Muscle of back (tissue), 11 donors: Measurements from ENCODE around the gene CCDC87. TPM values are rescaled to one million over a fixed set of nuclear protein-coding genes. Genes with fewer than 3 reads are reported as not detected.

Source experiments
- DNase-seq, 3 donors: peaks; one replicate each; pipeline versions ENCODE4 v3.0.0 to v3.0.0-alpha.2; 2013
- polyA plus RNA-seq, 10 donors: library from polyadenylated mRNA; unstranded; fragments of 120-200 nt; gene quantifications; one replicate each; pipeline ENCODE4 v1.2.1, GENCODE V29; 2013; ENCODE audit not compliant: insufficient read length in 10 of 10

CCDC87 gene
- polyA plus RNA-seq, 10 donors = 0.10 to 0.18 (median 0.13) TPM; not detected in 4

DNA sequence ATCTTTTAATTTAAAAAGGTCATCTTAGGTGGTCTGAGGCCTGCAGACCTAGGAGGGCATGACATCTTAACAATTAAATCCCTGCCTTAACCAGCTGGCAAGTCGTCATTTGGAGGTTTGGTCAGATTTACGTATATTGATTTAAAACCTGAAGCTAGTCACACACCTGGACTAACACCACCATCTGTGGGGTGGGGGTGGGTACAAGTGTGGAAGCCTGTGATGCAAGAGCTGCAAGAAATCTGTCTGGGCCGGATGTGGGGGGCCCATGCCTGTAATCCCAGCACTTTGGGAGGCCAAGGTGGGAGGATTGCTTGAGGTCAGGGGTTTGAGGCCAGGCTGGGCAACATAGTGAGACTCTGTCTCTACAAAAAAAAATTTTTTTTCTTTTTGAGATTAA lies 11.6 kb downstream of the CCDC87 start:
- no peak for DNase-seq

DNA sequence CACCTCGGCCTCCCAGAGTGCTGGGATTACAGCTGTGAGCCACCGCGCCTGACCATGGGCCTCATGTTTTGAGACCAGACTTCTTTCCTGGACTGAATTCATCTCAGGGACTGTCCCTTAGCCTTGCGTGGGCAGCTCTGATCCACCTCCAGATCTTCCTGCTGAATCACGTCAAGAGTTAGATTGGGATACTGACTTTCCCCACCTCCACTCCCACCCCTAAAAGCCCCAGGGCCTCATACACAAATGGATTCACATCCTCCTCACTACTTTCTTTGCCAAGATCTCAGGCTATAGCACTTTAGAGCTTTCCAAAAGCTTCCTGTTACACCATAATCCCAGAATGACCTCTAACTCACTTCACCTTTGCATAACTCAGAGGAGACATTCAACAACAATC lies 12.1 kb downstream of the CCDC87 start:
- peak in 1 of 3 donors; percentile 44 for DNase-seq

DNA sequence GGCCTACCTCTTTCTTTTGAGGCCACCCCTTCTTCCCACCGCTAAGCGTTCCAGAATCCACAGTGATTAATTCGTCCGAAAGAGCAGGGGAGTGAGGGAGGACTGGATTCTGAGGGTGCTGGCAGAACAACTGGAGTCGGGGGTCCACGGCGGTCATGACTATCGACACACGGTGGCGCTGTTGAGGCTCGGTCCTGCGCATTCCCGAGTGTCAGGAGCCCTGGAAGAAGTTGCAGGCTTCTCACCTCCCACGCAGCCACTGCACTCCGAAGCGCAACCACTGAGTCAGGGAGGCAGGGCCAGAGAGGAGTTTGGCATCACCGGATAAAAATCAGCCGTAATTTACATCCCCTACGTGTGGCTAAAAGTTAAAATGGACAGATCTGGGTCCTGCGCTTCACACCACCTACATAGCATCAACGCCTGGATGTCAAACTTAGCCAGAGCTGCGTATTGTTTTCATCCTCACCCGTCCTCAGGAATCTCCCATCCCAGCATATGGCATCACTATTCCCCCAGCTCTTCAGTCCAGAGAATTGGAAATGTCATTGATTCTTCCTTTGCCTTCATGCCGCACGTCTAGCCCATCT lies 13.8 kb downstream of the CCDC87 start:
- peak; percentile 43 to 85 (median 77) for DNase-seq

DNA sequence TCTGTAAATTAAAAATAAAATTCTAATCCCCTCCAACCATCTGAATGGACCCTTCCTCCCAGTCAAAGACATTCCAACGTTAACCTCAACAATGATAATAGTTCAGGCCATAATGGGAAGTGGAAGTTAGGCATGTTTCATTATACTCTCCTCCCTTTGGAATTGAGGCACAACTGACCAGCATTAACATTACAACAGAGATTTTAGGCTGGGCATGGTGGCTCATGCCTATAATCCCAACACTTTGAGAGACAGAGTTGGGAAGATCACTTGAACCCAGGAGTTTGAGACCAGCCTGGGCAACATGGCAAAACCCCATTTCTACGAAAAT lies 22.0 kb downstream of the CCDC87 start:
- no peak for DNase-seq

DNA sequence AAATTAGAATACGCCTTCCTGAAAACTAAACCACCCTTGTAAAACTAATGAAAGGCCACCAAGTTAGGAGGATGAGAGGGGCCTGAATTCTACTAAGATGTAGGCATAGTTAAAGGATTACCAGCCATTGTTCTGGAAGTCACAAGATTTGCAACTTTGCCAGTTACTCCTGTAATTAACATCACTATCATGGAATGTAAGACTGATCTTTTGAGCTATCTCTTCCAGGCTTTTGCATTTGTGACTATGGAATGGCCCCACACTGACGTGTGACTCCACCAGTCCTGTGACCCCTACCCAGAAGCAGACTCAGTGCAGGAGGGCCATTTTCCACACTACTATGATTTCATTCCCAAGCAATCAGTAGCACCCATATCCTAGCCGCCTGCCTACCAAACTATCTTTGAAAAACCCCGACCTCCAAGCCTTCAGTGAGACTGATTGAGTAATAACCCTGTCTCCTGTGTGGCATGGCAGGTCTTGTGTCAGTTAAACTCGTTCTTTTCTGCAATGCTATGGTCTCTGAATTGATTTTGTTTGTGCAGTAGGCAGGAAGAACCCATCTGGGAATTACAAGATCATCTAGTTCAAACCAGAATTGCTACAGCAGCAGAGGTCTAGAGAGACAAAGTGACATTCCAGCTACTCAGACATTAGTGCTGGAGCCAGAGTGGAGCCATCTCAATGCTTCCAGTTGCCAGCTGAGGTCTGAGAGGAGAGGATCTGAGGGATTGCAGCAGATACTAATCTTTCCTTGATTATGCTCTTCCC lies 22.6 kb downstream of the CCDC87 start:
- no peak for DNase-seq

DNA sequence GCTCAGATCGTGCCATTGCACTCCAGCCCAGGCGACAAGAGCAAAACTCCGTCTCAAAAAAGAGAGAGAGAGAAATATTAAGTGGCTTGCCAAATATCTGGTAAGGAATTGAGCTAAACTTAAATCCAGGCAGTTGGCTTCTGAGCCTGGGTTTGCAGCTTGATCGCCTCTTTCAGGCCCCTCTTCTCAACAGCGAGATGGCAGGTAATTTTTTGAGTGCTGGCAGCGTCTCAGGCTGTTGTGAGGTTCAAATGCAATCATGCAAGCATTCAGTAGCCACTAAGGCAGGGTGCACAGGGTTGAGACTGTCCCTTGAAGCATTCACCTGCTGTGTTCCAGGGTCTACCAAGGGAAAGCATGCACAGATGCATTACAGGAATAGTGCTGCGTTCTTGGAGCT lies 23.8 kb downstream of the CCDC87 start:
- no peak for DNase-seq

DNA sequence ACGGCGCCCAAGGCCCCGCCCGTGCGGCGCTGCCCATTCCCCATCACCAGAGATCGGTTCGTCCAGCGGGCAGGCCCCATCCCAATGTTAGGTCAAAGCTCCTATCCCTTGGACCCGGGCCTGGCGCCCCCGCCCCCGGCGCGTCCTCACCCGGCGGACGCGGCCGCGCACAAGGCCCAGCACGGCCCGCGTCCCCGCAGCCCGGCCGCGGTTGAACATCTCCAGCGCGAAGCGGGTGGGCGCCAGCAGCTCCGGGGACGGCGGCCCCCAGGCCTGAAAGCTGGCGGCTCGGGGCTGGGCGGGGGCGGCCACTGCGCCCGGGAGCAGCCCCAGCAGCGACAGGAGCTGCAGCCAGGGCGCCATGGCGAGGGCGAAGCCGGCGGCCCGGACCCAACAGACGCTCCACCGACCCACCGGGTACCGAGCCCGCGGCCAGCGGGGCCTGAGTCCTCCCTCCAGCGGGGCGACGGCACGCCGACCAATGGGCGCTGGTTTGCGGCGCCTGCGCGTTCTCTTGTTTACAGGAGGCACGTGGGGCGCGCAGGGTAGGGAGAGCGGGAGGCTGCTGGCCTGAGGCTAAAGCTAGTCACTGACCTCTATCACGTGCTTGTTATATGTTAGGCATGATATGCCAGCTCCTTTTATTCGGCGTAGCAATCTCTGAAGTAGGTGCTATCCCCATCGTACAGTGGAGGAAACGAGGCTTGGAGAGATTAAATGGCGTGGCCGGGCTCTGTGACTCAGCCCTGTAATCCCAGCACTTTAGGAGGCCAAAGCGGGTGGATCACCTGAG lies 24.5 kb downstream of the CCDC87 start, which contains the start of gene CTSF:
TSS of gene CTSF (minus strand) at position 483 of the 793 bp plus-strand sequence. CDS start at position 363, 120 bp downstream.
- peak; percentile 64 to 90 (median 80) for DNase-seq

DNA sequence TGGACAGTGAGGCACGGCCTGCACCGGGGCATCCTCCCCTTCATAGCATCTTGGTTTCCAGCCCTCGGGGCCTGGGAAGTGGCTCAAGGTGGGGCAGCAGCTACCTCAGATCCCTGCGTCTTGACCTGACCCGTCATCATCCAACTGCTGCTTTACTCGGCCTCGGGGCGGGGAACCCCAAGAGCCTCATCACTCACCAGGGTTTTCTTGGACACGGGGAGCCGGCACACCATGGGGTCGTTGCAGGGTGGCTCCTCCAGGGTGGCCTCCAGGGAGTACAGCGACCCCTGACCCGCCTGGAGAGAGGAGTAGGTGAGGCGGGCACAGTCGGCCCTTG lies 25.1 kb downstream of the CCDC87 start:
- DNase-seq = no peak

DNA sequence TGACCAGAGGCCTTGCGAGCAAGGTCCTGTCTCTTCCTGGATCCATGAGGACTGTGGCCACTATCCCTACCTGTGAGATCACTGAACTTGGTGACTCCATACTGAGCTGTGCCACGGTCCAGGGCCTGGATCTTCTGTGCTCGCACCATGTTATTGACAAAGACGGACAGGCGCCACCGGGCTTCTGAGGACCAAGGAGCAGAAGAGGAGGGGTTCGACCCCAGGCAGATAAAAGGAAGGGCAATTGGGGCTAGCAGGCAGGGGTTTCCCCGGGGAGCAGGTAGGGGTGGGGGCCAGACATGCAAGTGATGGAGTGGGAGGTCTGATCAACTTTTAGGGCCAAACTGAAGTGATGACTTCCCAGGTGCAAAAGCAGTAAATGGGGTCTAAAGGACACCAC lies 26.6 kb downstream of the CCDC87 start:
- no peak for DNase-seq

DNA sequence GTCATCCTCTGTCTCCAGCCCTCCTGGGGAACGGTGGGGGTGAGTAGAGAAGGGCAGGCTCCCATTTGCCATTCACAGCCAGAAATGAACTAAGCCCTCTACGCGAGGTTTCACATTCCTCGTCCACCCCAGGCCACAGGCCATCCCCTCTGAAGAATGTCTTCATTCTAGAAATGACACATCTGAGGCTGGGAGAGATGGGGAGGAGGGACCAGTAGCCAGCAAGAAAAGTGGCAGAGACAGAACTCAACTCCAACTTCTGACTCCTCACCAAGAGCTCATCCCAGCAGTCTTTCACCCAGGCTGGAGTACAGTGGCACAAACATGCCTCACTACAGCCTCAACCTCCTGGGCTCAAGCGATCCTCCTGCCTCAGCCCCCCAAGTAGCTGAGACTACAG lies 27.9 kb downstream of the CCDC87 start:
- no peak for DNase-seq

DNA sequence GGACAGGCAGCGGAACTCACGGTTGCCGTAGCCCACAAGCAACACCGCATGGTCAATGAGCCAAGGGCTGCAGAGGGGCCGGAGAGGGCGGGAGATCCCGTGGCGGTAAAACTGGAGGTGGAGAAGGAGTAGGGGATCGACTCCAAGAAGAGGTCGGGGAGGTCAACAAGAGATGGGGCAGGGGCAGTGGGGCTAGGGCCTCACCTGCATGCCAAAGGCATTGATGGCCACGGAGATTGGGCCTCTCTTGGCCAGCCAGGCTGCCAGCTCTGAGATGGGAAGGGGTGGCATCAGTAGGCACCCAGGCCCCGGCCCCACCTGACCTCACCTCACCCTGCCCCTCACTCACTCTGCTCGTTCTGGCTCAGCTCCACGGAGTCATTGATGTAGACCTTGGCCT lies 28.3 kb downstream of the CCDC87 start:
- DNase-seq = no peak

DNA sequence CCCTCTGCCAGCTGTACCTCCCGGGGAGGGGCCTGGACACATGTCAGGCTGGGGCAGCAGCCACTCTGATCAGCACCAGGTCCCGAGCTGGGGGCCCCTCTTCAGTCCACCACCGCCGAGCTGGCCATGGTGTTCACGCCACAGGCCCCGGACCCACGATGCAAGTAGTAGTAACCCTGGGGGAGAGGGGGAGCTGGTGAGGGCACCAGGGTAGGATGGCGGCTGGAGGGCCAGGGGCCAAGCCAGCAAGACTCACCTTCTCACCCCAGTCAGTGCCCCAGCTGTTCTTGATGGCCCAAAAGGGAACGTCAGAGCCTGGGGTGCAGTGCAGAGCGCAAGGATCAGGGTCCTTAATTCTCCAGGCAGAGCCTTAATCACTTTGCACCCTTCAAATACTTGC lies 29.0 kb downstream of the CCDC87 start:
- no peak for DNase-seq

DNA sequence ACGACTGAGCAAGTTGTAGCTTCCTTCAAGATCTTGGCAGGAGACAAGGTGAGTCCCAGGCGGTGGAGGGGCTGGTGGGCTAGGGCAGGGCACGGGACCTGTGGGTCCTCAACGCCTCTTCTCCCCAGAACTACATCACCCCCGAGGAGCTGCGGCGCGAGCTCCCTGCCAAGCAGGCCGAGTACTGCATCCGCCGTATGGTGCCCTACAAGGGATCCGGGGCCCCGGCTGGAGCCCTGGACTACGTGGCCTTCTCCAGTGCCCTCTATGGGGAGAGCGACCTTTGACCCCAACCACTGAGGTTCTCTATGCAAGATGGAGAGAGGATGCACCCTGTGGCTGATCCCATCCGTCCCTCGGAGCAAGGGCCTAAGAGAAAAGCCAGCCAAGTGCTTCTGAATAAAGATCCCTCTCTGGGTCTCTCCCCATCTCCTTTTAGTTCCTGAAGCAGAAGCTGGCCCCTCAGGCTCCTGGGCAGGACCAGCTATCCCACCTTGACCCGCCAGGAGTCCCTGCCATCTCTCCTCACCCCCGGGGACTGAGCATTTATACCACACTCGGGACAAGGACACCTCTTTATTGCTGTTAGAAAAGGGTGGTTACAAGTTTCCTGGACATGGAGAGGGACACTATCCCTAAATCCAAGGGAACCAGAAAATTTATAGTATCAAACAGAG lies 29.8 kb downstream of the CCDC87 start:
- DNase-seq = no peak

DNA sequence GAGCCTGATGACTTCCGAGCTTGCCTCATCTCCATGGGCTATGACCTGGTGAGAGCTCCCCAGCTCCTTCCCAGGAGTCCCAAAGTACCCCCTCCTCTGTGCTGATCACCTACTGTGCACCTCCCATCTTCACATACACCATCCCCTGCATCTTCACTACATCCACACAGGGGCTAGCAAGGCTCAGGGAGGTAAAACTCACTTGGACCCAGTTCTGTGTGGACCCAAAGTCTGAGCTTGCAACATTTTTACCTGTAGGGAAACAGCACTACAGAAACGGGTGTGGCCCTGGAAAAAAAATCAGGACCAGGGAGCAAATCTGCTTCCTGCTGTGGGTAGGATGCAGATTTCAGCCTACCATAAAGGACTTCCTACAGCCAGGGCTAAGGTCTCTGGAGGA lies 30.6 kb downstream of the CCDC87 start:
- no peak for DNase-seq

DNA sequence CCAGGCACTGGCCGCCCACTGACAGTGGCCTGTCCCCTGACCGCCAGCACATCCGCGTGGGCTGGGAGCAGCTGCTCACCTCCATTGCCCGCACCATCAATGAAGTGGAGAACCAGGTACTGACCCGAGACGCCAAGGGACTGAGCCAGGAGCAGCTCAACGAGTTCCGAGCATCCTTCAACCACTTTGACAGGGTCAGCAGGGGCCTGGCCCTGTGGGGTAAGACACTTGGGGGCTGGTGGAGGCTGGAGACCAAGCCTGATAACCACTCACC lies 31.0 kb downstream of the CCDC87 start:
- DNase-seq = no peak

DNA sequence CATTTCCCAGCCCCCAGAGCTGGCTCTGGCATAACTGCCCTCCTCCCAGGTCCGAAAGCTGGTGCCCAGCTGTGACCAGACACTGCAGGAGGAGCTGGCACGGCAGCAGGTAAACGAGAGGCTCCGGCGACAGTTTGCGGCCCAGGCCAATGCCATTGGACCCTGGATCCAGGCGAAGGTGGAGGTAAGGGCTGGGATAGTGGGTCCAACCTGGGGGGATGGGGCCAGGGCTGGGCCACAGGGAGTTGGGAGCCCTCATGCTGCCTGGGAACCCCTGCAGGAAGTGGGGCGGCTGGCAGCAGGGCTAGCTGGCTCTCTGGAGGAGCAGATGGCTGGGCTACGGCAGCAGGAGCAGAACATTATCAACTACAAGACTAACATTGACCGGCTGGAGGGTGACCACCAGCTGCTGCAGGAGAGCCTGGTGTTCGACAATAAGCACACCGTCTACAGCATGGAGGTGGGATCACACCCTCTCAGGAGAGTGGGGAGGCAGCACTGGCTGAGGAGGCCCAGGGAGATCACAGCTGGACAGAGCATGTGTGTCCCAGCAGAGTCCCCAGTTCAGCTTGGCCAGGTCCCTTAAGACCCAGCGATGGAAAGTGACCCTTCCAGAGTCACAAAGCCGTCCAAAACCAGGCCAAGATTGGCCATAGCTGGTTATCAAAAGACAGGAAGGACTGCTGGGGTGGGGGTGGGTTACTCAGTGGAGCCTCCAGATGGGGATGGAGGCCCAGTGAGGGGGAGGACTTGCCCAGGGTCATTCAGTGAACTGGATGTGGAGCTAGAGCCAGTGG lies 31.5 kb downstream of the CCDC87 start:
- DNase-seq = no peak

DNA sequence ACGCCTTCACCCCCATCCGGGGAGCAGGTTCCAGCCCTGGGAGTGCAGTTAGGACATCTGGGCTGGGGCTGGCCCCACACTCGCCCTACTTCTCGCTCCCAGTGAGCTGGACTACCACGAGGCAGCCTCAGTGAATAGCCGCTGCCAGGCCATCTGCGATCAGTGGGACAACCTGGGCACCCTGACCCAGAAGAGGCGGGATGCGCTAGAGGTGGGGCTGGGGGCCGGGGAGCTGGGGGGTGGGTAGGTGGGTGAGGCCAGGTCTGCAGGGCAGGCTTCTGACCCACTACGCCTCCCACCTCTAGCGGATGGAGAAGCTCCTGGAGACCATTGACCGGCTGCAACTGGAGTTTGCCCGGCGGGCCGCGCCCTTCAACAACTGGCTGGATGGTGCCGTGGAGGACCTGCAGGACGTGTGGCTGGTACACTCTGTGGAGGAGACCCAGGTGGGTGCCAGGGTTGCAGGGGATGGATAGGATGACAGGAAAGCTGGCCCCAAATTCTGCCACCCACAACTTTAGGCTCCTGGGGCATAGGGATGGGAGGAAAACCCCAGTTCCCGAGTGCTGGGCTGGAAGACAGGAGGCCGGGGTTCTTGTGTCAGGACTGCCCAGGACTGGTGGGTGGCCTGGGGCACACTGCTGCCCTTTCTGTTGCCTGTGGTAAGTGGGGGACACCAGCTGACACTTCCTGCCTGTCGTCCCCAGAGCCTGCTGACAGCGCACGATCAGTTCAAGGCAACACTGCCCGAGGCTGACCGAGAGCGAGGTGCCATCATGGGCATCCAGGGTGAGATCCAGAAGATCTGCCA lies 32.8 kb downstream of the CCDC87 start:
- no peak for DNase-seq

DNA sequence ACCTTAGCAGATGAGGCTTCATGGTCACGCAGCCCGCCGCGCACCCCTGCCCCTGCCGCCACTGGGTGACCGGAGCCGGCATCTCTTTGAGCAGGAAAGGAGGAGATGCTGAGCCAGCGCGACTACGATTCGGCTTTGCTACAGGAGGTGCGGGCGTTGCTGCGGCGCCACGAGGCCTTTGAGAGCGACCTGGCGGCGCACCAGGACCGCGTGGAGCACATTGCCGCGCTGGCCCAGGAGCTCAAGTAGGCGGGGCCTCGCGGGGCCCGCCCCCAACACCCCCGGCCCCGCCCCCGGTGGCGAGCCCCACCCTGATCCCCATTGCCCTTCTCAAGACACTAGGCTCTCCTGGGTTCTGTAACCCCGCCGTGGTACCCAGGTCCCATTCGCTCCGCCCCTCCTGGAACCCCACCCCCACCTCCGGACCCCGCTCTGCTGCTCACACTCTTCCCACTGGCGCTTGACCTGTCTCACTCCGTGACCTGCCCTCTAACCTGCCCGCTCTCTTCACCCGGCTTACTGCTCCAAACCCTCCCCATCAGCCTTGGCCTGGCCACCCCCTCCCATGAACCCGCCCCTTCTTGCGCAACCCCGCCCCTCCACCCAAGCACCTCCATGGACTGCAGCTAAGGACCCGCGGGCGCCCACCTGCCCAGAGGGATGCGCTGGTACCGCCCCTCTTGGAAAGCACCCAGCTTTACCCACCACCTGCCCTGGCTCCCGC lies 33.6 kb downstream of the CCDC87 start:
- DNase-seq = no peak

DNA sequence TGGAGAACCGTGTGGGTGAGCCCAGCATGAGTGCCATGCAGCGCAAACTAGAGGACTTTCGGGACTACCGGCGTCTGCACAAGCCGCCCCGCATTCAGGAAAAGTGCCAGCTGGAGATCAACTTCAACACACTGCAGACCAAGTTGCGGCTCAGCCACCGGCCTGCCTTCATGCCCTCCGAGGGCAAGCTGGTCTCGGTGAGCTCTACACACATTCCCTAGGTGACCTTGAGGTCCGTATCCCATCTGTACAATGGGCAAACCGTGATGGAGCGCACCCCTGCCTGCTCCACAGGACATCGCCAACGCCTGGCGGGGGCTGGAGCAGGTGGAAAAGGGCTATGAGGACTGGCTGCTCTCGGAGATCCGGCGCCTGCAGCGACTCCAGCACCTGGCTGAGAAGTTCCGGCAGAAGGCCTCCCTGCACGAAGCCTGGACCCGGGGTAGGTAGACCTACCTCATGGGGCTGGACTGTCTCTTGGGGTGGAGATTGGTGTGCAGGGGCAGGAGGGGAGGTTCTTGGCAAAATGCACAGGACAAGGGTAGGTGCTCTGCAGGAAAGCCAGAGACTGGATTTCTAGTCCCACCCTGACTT lies 35.0 kb downstream of the CCDC87 start:
- no peak for DNase-seq

DNA sequence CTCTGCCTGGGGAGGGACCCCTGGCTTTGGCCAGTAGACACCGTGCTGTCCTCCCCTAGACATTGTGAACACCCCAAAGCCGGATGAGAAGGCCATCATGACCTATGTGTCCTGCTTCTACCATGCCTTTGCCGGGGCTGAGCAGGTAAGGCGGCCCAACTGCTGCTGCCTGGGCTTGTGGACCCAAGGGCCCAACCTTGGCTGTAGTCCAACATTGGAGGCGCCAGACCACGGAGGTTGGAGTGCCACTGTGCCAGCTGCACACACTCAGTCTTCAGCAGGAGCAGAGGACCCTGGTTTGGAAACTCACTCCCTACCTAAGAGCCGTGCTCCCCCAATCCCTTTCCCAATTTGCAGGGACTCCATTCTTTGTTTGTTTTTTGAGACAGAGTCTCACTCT lies 36.8 kb downstream of the CCDC87 start:
- no peak for DNase-seq
